ENCODE measurements around the gene ATP1B1.

DNA sequence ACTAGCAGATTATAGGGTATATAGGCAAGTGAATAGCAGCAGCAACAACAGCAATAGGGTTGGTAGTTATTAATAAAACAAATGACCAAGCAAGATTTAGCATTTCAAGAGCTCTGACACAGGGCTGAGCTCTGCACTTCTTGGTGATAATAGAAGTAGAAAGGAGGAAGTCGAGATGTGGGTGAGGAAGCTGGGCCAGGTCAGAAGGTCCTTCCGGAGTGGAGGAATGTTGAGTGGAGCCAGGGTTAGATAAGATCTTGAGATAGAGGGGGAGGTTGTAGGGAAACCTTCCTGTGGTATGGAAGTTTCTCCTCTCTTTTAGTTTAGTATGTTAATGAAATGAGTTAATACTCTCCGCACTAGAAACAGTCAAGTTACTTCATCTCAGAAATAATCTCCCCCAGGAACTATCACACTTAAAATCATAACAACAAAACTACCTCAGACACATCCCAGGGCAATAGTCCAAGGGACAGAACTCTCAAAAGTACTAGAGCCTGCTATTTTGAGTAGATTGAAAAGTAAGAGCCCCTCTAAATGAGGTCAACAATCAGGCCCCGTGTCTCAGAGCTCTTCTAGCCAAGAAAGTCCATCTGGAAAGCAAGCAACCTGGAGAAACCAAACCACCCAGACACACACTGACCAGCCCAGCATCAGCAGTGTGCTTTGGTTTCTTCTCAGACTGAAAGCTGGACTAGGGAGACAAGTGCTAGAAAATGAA, 45.4 kb upstream of the ATP1B1 start:
- TF ChIP-seq, protein P1, sequence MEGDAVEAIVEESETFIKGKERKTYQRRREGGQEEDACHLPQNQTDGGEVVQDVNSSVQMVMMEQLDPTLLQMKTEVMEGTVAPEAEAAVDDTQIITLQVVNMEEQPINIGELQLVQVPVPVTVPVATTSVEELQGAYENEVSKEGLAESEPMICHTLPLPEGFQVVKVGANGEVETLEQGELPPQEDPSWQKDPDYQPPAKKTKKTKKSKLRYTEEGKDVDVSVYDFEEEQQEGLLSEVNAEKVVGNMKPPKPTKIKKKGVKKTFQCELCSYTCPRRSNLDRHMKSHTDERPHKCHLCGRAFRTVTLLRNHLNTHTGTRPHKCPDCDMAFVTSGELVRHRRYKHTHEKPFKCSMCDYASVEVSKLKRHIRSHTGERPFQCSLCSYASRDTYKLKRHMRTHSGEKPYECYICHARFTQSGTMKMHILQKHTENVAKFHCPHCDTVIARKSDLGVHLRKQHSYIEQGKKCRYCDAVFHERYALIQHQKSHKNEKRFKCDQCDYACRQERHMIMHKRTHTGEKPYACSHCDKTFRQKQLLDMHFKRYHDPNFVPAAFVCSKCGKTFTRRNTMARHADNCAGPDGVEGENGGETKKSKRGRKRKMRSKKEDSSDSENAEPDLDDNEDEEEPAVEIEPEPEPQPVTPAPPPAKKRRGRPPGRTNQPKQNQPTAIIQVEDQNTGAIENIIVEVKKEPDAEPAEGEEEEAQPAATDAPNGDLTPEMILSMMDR (IDR thresholded peaks at IDR 0.05 in 8 of 11, conservative IDR thresholded peaks at IDR 0.05 in 3 of 11): no peak
- TF ChIP-seq POLR2A (IDR thresholded peaks at IDR 0.05) (no peak), POLR2AphosphoS5 (IDR thresholded peaks at IDR 0.05) (no peak)

All from spleen (tissue), 7 donors.